ENCODE measurements around the gene SHB. TPM values are rescaled to one million over a fixed set of nuclear protein-coding genes. Genes with fewer than 3 reads are reported as not detected.

Gene SHB
- total RNA-seq, 1 donor from 2014 or later = 0.74 TPM

DNA sequence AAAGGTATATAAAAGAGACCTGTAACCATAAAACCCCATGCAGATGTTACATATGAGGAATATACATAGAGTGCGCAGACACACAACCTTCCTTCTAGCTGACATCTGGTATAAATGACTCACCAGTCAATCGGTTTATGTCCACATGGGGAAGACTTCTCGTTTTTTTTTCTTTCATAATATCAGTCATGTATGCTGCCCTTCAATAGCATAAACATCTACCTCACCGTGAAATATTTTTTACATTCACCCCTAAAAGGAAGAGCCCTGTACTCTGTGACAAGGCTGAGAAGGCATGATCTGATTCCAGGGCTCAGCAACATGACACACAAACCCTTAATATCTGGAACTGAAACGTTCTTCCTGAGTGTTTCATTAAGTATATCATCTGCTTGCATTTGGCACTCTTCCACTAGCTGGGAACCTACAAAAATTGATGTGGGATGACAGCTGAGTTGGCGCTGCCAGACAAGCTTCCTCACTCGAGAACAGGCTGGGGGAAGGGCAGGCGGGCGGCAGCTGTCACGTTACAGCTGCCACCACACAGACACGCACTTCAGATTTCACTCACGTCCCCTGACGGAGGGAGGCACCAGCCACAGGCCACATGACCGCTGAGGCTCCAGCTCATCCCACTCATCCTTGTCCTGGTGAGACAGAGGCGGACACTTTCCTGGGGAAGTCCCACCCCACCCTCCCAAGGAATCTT is 74.2 kb downstream of the SHB start:
- intact Hi-C loops (cut with micrococcal nuclease) = no loop called here

DNA sequence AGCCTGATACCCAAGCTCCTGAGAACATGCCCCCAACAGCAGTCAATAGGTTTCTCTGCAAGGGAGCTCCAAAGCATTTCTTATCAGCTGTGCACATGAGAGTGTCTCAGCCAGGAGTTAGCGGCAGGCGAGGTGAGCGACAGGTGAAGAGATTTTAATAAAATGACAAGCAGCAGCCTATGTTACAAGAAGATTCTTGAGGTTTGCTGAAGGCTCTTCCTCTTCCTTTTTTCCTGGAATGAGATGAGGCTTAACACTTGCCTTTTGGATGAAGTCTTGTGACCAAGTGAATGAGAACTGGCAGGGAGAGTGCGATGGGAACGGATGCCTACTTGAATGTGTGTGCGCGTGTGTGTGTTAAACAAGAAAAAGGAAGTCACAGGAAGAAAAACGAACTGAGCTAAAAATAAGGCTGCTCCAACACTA is 76.1 kb downstream of the SHB start:
- intact Hi-C loops (cut with micrococcal nuclease) = no loop called here

DNA sequence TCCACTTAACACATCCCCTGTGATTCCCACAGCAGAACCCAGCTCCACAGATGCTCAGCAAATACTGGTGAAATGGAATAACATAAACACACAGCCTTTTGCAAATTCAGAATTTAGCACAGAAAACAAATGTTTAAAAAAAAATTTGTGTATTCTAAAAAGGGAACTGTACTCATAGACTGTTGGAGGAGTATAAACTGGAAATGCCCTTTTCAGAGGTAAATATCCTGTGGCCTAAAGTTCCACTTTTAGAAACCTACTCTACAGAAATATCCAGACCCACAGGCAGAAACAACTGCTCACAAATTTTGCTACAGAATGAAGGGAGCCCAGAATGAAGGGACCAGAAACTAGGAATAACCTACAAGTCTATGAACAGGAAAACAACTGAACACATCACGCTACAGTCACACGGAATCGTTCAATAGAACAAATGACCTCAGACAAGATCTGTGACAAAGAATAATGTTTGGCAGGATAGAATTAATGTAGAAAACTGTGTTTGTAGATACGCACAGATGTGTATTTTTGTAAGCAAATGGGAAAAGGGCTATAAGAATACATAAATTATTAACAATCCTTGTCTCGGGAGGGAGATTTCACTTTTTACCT is 78.5 kb downstream of the SHB start:
- intact Hi-C loops (cut with micrococcal nuclease) = no loop called here

DNA sequence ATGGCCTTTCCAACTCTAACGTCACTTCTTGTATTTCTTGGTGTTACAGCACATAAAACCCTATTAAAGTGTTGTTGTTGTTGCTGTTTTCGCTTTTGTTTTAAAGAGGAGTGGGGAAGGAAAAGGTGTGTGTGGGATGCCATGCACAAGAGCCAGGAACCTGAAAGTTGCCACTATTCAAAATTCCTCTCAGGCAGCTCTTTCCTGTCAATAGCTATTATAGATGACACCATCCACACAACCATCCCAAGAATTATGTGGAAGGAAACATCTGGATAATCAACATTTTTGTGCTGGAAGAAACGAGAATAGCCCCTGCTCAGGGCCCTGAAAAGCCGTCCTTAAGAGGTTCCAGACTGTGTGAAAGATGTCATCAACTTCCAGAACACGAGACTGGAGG is 79.3 kb downstream of the SHB start:
- intact Hi-C loops (cut with micrococcal nuclease) = no loop called here

DNA sequence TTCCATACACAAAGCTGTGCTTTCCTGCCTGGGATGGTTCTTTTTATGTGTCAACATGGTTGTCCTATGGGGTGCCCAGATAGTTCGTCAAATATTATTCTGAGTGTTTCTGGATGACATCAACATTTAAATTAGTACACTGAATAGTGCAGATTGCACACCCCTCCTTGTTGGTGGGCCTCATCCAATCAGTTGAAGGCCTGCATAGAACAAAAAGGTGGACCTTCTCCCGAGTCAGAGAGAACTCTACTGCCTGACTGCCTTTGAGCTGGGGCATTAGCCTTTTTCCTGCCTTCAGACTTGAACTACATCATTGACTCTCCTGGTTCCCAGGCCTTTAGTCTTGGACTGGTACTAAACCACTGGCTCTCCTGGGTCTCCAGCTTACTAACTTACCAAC is 80.4 kb downstream of the SHB start:
- intact Hi-C loops (cut with micrococcal nuclease) = no loop called here

DNA sequence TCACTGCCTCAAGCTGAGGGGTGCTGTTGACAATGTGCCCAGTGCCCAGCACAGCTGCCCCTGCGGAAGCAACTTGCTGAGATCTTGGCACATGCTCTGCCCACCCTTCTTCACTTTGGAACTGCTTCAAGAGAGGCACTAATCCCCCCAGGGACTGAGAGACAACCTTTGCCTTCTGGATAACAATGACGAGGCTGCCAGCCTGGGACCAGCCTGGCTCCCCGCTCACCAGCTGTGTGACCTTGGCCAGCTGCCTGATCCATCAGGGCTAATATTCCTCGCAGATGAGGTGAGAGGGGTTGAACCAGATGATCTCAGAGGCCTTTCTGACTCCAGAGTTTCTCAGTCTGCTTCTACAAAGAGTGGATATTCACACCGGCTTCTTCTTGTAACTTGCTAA is 81.0 kb downstream of the SHB start:
- intact Hi-C loops (cut with micrococcal nuclease) = no loop called here

DNA sequence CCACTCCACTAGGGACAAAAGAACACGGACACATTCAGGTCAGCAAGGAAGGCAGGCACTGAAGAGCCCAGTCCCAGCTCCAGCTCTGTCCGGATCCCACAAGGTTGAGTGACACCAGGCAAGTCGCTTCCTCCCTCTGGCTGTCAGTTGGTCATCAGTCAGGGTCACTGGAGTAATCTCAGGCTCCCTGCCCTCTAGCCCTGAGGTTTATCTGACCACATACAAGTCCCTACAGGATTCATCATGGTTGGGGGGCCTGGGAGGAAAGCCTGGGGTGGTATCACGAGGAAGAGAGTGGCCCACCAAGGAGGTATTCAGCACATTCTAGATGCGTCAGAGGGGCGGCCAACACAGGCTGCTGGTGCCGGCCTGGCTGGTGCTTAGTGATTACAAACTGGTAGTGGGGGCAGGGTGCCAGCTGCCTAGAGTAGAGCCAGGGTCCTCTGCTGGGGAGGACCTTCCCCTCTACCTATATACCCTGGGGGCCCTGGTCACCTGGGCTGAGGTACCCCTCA is 81.5 kb downstream of the SHB start:
- intact Hi-C loops (cut with micrococcal nuclease) = no loop called here

DNA sequence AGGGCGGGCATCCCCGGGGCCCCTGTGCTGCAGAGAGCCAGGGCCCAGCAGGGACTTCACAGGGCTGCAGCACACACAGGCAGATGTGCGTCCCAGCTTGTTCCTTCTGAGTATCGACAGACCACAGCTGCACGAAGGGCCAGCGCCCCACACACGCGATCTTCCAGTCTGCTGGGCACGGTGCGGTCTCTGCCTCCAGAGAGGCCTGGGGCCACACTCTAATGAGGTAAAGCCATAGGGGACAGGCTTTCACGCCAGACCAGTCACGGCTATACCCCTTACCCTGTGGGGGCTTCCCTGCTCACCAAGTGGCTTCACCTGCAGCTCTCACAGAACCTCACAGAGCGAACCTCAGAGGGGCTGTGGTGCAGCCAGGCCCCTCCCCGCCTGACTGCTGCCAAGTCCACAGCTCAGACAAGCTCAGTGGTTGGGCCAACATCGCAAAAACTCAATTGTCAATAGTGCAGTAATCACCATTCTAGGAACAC is 82.2 kb downstream of the SHB start:
- intact Hi-C loops (cut with micrococcal nuclease) = no loop called here

DNA sequence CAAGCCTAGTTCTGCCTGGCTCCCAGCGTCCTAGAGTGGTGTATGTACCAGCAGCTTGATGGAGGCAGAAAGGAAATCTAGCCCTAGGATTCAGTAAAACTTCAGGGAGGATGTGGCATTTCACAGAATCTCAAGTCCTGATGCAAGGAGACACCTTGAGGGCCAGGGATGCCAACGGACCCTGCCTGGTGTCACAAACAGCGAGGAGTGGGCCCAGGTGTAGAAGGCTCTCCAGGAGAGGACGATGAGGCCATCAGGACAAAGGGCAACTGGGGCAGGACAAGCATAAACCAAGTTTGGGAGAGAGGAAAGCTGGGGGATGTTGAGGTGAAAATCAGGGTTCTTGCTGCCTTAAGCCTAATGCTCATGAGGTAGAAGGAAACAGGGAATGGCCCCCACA is 83.0 kb downstream of the SHB start:
- intact Hi-C loops (cut with micrococcal nuclease) = no loop called here

DNA sequence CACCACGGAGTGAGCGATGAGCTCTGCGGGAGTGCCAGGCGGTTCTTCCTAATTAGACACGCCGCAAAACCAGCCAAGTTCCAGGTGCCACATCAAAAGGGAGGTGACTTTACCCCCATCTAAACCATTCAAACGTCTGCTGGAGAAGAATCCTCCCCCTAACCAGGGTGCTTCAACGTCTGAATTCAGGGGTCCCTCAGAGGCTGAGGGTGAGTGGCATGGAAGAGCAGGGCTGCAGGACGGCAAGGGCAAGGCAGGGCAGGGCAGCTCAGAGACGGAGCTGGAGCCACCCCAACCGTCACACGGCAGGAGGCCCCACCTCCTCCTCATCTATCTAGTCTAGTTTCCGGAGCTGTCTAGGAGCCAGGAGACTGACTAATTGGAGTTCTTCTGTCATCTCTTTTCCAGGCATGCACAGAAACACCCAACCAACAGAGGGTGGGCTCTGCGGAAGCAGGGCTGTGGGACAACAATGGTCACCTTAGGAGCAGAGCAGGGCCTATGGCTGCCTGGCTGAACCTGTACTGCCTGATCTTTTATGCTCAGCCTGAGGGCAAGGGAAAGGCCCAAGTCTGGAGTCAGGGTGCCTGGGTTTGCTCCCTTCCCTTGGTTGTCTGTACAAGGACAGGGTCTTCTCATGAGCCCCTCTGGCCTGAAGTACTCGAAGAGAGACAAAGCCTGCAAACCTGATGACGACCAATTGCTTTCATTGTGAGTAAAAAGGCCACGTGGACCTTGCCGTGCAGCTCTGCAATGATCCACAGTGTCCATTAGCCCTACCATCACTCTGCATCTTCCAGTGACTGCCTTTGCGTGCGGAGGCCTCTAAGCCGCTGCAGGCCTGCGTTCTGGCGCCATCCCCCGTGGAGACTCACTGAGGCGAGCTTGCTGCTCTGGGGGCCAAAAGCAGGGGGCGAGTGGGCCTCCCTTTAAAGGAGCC is 84.1 kb downstream of the SHB start:
- intact Hi-C loops (cut with micrococcal nuclease) = no loop called here

DNA sequence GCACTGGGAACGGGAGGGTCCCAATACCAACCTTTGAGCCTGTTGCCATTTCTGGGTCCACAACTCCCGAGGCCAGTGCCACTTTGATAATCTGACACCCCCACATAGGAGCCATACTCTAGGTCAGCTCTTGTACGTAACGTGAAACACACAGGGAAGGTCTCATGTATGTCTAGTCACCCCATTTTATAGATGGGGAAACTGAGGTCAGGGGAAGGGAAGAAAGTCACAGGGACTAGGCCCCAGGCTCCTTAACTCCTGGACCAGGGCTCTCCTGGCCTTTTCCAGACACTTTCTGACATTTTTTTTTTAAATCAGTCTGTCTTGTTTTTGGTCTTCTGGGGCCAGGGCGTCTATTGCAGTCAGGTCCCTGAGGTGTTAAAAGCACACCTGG is 84.8 kb downstream of the SHB start:
- intact Hi-C loops (cut with micrococcal nuclease) = no loop called here

DNA sequence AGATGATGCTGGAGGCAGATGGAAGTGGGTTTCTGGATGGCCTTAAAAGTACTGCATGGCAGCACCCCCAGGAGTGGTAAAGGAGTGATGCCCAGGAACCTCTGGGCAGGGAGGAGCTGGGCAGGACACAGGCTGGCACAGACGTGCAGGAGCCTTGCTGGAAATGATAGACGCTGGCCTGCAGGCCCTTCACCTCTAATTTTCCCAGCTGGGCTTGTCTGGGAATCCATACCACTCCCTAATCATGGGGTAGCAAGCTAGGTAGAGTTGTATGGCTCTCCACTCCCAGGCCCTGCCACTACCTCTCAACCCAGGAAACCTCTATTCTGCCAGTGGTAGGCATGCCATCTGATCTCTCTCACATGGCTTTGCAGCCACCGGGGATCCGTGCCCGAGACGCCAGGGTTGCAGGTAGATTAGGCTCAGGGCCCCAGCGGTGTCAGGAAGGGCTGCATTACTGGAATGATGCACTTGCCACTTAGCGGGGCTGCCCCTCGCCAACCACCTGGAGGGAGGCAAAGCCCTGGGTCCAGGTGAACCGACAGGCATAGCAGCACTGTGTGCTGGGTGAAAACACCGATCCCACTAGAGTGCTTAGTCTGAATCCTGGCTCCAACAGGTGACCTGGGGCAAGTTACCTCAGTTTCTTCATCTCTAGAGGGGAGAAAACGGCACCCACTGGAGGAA is 85.5 kb downstream of the SHB start:
- intact Hi-C loops (cut with micrococcal nuclease) = no loop called here

DNA sequence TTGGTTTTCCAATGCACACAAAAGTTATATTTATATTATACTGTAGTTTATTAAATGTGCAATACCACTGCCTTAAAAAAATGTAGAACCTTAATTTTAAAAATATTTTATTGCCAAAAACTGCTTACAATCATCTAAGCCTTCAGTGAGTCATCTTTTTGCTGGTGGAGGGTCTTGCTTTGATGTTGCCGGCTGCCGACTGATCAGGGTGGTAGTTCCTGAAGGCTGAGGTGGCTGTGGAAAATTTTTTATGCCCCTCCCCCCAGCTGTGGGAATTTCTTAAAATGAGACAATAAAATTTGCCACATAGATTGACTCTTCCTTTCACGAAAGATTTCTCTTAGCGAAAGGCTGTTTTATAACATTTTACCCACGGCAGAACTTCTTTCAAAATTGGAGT is 89.2 kb downstream of the SHB start:
- intact Hi-C loops (cut with micrococcal nuclease) = no loop called here

DNA sequence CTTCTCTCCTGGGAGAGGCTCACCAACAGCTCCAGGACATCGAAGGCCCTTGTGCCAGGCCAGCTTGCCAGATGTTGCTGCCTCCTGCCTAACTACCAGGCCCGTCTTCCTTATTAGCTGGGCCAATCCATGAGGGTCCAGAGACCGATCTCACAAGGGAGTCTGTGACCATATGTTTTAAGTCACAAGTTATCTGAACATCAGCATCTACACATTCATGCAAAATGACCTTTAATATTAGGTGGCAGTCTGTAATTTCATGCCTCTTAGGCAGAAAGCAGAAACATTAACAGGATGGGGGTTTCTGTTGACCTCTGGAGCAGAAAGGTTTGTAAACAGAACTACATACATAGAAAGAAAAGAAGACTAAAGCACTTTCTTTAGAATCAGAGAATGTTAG is 90.0 kb downstream of the SHB start:
- intact Hi-C loops (cut with micrococcal nuclease) = no loop called here

DNA sequence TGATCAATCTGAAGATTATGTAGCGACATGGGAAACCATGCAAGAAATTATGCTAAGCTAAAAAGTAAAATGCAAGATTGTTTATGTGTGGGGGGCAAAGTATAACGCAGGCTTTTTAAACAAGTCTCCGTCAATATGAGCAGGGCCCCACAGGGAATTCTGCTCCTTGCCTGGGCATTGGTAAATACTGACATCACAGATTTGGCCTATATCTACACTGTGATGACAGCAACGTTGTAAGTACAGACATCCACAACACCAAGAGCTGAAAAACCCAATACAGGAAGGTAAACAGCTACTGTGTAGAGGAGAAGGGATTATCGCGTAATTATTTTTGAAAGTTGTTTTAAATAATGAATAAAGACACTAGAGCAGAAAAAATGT is 90.6 kb downstream of the SHB start:
- intact Hi-C loops (cut with micrococcal nuclease) = no loop called here

DNA sequence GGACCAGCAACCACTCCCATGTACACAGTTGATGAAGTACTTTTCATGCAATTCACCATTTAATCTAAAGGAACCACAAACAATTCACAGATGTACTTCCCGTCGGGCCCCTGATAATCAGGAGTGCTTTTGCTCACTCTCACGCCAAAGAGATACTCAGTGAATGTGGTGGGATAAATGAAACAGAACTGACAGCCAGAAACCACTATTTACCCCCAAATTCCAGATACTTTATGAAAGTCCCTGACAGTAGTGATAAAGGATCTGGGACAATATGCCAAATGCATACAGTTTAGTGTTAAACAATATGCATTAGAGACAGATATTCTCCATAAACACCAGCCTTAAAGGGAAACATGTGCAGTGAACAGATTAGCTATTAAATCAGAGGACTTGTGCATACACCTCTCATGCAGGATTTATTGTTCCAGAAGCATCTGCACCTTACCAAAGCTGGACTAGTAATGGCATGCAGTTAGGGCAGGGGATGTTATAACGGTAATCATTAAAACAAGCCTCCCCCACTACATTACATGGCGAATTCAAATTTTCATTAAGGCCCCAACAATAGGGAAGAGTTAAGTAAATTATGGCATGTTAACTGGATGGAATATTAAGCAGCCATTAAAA is 91.1 kb downstream of the SHB start:
- intact Hi-C loops (cut with micrococcal nuclease) = no loop called here

DNA sequence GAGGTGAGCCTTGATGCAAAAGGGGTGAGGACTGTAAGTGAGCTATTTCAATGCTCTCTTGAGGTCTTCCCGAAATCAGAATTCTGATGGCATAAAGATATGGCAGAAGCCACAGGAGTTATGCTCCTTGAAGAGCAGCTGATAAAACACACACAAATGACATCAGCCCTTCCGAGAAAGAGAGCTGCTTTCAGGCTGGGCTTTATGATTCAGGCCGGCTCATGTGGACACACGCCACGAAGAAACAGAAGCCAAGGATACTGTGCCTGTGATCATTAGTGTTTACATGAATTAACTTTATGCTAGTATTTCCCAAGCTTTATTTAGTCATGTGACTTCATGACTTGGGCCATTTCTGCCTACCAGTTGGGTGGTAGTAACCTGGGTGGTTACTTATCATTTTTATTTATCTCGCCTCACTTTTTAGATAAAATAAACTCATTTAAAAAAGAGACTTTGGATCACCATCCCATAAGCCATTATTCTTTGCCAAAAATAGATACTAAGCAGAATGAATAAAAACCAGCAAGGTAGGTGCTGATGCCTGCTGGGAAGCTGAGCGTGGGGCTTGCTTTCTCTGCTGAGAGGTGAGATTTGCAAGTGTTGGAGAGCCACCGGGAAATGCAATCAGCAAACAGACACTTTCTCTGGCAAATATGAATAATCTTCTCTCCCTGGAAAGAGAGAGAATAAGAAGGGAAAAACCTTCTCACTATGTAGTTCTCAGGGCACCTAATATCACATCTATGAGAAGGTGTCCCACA is 92.1 kb downstream of the SHB start:
- intact Hi-C loops (cut with micrococcal nuclease) = no loop called here

DNA sequence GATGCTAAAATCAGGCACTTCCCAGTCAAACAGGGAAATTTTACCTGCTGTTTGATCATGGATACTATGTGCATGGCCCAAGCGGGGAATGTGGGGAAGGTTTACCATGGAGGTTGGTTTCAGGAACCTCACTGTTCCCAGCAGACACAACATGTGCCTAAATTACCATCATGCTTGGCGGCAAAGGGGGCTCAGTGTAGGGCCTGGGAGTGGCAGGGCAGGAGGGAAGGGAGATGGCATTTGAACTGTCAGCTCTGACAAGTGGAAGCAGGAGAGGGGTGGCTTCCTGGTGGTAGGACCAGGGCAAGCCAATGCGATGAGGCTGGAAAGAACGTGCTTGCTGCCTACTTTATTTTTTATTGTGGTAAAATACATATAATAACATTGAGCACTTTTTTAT is 93.4 kb downstream of the SHB start:
- intact Hi-C loops (cut with micrococcal nuclease) = no loop called here

DNA sequence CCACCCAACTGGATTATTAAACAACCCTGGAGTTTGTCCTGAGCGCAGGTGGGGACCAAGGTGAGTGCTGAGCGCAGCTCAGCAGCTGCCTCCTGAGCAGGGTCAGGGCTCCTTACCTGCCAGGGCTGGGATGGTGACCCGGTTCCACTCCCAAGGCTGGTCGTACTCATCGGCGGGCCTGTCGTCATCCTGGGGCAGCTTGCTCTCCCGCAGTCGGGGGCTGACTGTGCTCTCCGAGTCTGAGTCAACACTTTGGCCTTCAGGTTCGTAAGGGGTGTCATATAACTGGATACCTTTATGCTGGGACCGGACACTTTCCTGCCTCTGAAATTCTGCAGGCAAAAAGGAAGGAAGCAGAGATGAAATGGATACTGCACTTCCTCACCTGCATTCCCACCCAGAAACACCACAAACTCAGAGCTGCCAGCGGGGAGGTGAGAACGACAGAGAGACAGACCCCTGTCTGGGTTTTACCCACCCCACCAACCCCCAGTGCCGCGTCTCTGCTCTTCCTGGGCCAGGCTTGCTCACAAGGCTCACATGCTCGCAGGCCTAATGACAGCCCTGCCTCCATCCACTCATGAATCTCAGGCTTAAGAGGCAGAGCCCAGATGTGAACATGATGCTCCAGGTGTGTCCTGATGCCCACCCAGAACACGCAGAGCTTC is 94.4 kb downstream of the SHB start:
- intact Hi-C loops (cut with micrococcal nuclease) = no loop called here

Data from T-helper 1 cell treated with Interleukin-12 subunit alpha and Interleukin-12 subunit beta and Interleukin-4 antibody, amounts not matched to agents 30 ng/mL and 1 ng/mL, for 36 hours (primary cell).